Left lung (tissue), 10 donors: ENCODE measurements around the gene PDE4C. TPM values are rescaled to one million over a fixed set of nuclear protein-coding genes. Genes with fewer than 3 reads are reported as not detected.

Experiments
- ATAC-seq: fragments of 200-7000 bp; cut with Tn5 transposase; one replicate; pipeline ENCODE4 v1.9.1; 2020; ENCODE audit warnings: moderate library complexity
- DNase-seq, 4 donors: peaks; one replicate each; pipeline ENCODE4 v3.0.0-alpha.2; 2013 to 2020
- H3K27ac ChIP-seq, 2 donors: fragments of 200-600 bp; sonication (generic) in 1 of 2; one replicate each; pipeline versions ENCODE4 v1.5.0 to v1.8.0; 2020 to 2021
- H3K27me3 ChIP-seq, 2 donors: fragments of 200-600 bp; sonication (generic) in 1 of 2; one replicate each; pipeline versions ENCODE4 v1.5.0 to v1.8.0; 2020 to 2021
- H3K36me3 ChIP-seq, 2 donors: fragments of 200-600 bp; sonication (generic) in 1 of 2; one replicate each; pipeline versions ENCODE4 v1.5.0 to v1.8.0; 2020 to 2021
- H3K4me1 ChIP-seq, 2 donors: fragments of 200-600 bp; one replicate each; pipeline ENCODE4 v1.8.0; 2021
- H3K4me3 ChIP-seq, 2 donors: fragments of 200-600 bp; sonication (generic) in 1 of 2; one replicate each; pipeline versions ENCODE4 v1.5.0 to v1.8.0; 2020 to 2021; ENCODE audit warnings: mild to moderate bottlenecking in 1 of 2
- H3K9me3 ChIP-seq, 2 donors: fragments of 200-600 bp; sonication (generic) in 1 of 2; one replicate each; pipeline versions ENCODE4 v1.5.0 to v1.8.0; 2020 to 2021
- intact Hi-C, 2 donors: fragments of 100-400 bp; cut with DNase I; formaldehyde crosslinking; loops; one replicate each; pipeline versions ENCODE4 v1.11.2 to v1.14.2; 2022
- polyA plus RNA-seq, 6 donors: library from polyadenylated mRNA; unstranded; fragments of 120-200 nt; gene quantifications; one replicate each; pipeline ENCODE4 v1.2.1, GENCODE V29; 2013; ENCODE audit not compliant: insufficient read length in 6 of 6
- total RNA-seq, 2 donors: library from RNA; stranded (reverse); fragmentation: NEBNext Ultra II Directional; extraction: Animal tissue kit (Norgen Biotek cat#: 25700); gene quantifications; one replicate each; pipeline ENCODE4 v1.2.1, GENCODE V29; 2021
- TF ChIP-seq, protein P1 (sequence below), 2 donors: fragments of 200-600 bp; sonication (generic) in 1 of 2; IDR thresholded peaks; one replicate each; pipeline versions ENCODE4 v1.5.0 to v1.8.0; 2021; ENCODE audit warnings: antibody characterized with exemption in 2 of 2
- donor health status: DM: no; HTN: yes; CAD: no.
- donor health status: DM: no; HTN: no; CAD: no.

PDE4C gene
- total and polyA plus RNA-seq, 8 donors, result 1.3 to 11.3 (median 2.0) TPM

DNA sequence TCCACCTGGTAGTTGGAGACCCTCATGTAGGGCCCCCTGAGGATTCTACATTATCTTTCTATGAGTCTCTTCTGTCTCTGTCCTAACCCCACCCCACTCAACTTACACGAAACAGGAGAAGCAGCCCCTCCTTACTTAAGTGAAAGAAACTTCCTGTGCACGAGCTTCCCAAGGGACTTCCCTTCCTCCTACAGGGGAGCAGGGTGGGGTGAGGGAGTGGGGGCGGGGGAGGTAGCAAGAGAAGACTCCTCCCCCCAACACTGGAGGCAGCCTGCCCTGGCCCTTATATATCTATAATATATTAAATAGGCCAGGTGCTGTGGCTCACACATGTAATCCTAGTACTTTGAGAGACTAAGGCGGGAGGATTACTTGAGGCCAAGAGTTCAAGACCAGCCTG lies 5.5 kb upstream of the PDE4C start:
- Histone ChIP-seq H3K4me3 (no peak overlapping the region), H3K4me1 (peaks cover 0 to 3% of the 10 kb centered on the region in 2 donors), H3K9me3 (no peaks in the 10 kb centered on the region), H3K27me3 (peaks cover 0 to 91% of the 10 kb centered on the region in 2 donors), H3K27ac (no peak overlapping the region), H3K36me3 (no peaks in the 10 kb centered on the region)
- no peak for DNase-seq
- ATAC-seq, result no peak
- TF ChIP-seq, protein P1, sequence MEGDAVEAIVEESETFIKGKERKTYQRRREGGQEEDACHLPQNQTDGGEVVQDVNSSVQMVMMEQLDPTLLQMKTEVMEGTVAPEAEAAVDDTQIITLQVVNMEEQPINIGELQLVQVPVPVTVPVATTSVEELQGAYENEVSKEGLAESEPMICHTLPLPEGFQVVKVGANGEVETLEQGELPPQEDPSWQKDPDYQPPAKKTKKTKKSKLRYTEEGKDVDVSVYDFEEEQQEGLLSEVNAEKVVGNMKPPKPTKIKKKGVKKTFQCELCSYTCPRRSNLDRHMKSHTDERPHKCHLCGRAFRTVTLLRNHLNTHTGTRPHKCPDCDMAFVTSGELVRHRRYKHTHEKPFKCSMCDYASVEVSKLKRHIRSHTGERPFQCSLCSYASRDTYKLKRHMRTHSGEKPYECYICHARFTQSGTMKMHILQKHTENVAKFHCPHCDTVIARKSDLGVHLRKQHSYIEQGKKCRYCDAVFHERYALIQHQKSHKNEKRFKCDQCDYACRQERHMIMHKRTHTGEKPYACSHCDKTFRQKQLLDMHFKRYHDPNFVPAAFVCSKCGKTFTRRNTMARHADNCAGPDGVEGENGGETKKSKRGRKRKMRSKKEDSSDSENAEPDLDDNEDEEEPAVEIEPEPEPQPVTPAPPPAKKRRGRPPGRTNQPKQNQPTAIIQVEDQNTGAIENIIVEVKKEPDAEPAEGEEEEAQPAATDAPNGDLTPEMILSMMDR (IDR thresholded peaks at IDR 0.05), result no peak
- intact Hi-C loops, result no loop called here

DNA sequence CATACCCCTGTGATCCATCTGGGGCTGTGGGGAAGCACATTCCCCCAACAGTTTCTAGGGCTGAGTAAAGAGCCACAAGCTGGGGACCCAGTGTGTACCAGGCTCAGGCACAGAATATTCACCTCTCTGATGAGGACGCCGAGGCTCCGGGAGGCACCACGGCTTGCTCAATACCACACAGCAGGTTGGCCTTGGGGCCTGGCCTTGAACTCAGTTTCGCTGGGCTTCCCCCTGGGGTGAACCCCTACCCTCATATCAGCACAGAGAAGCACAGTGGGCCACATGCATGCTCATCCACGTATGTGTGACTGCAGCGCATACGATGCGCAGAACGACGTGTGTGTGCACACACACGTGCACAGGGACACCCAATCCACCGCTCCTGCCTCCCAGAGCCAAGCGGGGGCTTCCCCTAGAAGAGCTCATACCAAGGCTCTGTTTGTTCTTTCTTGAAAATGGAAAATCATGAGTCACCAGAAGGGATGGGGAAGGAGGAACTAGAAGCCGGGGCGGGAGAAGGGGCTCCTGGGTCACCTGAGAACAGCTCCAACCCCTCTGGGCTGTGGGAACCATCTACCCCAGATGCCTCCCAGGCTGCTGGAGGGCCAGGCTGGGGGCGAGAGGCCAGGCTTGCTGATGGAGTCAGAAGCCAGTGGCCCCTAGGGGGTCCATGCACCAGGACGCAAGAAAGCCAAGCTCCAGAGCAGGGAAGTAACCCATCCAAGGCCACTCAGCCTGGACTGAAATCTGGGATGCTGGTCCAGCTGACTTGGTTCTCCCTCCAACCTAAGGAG lies 4.9 kb upstream of the PDE4C start:
- no peak for DNase-seq
- intact Hi-C loops, result no loop called here
- Histone ChIP-seq H3K36me3 (no peaks in the 10 kb centered on the region), H3K27ac (no peak overlapping the region), H3K4me1 (peaks cover 1 to 3% of the 10 kb centered on the region in 2 donors), H3K9me3 (no peaks in the 10 kb centered on the region), H3K27me3 (peaks cover 0 to 97% of the 10 kb centered on the region in 2 donors), H3K4me3 (no peak overlapping the region)
- TF ChIP-seq, protein P1 (IDR thresholded peaks at IDR 0.05), result no peak
- ATAC-seq, result no peak

GRCh38 chr19:18229915-18230314 lies 3.7 kb upstream of the PDE4C start:
- no peak overlapping the region for H3K27ac ChIP-seq
- H3K4me1 ChIP-seq, result peaks cover 6 to 14% of the 10 kb centered on the region in 2 donors
- no peak for ATAC-seq
- H3K36me3 ChIP-seq, result no peaks in the 10 kb centered on the region
- no peak overlapping the region for H3K4me3 ChIP-seq
- no peaks in the 10 kb centered on the region for H3K9me3 ChIP-seq
- TF ChIP-seq, protein P1 (IDR thresholded peaks at IDR 0.05), result no peak
- no peak for DNase-seq
- H3K27me3 ChIP-seq, result peaks cover 4 to 100% of the 10 kb centered on the region in 2 donors
- intact Hi-C loops, result no loop called here

- no peak for DNase-seq
- H3K27me3 ChIP-seq, result peaks cover 6 to 100% of the 10 kb centered on the region in 2 donors
- H3K36me3 ChIP-seq, result no peaks in the 10 kb centered on the region
- intact Hi-C loops, result no loop called here
- no peak for ATAC-seq
- peaks cover 10 to 18% of the 10 kb centered on the region in 2 donors for H3K4me1 ChIP-seq
- H3K9me3 ChIP-seq, result no peaks in the 10 kb centered on the region
- H3K4me3 ChIP-seq, result no peak overlapping the region
- TF ChIP-seq, protein P1 (IDR thresholded peaks at IDR 0.05), result peak; percentile 36 to 39
- H3K27ac ChIP-seq, result no peak overlapping the region
These were observed 3.2 kb upstream of the PDE4C start for GRCh38 chr19:18229474-18229873.

DNA sequence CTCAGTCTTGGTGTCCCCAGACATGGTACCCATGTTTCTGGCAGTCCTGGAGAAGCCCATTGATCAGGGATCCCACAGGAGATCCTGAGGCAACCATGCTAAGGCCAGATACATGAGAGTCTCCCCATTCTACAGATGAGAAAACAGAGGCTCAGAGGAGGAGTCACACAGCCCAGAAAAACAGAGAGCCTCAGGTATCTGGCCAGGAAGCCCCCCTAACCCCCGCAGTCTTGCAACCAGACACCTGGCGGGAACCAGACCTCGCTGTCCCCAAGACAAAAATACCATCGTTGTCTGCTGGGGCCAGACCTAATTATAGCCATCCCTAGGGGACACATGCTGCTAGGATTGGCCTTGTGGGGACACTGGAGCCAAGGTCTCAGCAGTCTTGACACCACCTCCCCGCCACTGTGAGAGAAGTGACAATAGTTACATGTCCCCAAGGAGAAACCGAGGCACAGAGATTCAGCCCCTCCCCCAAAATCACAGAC lies 1.6 kb upstream of the PDE4C start:
- no peaks in the 10 kb centered on the region for H3K9me3 ChIP-seq
- TF ChIP-seq, protein P1 (IDR thresholded peaks at IDR 0.05), result no peak
- intact Hi-C loops, result no loop called here
- H3K36me3 ChIP-seq, result no peaks in the 10 kb centered on the region
- ATAC-seq, result no peak
- no peak overlapping the region for H3K27ac ChIP-seq
- DNase-seq, result no peak
- peaks cover 7 to 18% of the 10 kb centered on the region in 2 donors for H3K4me1 ChIP-seq
- peaks cover 6 to 96% of the 10 kb centered on the region in 2 donors for H3K27me3 ChIP-seq
- H3K4me3 ChIP-seq, result no peak overlapping the region
